IMR-90 (cell line): ENCODE results near the gene OR2A2. TPM values are rescaled to one million over a fixed set of nuclear protein-coding genes. Genes with fewer than 3 reads are reported as not detected.

Experiments used
- ATAC-seq: fragments of 200-7000 bp; cut with Tn5 transposase; 2 replicates; pipeline ENCODE4 v1.9.1; 2020; ENCODE audit warnings: low read depth, mild to moderate bottlenecking, moderate library complexity
- BruUV-seq: library from RNA; stranded (reverse); fragments of 400-500 nt; replicated peaks from 2 replicates; lab custom pipeline; 2021; lab: Mats Ljungman, UMichigan
- CTCF ChIA-PET: fragments of 300-600 bp; formaldehyde crosslinking; extraction: SDS; loops from one replicate; lab custom pipeline; 2021; ENCODE audit warnings: antibody characterized with exemption; lab: Yijun Ruan, JAX
- POLR2A ChIA-PET: fragments of 300-600 bp; sonication (Branson Sonifier 250); formaldehyde crosslinking; loops from one replicate; lab custom pipeline; 2022; ENCODE audit warnings: antibody characterized with exemption; ENCODE audit not compliant: unreplicated experiment; lab: Charles Lee
- DNase-seq: peaks from one replicate; pipeline ENCODE4 v3.0.0; 2013
- H2AFZ ChIP-seq: replicated peaks from 2 replicates; pipeline ENCODE3; 2013; ENCODE audit warnings: low read length, mild to moderate bottlenecking; ENCODE audit not compliant: poor library complexity
- H2AK5ac ChIP-seq: 2 replicates; pipeline ENCODE4 v1.6.1; 2013; ENCODE audit warnings: low read depth, low read length, inconsistent platforms
- H2AK9ac ChIP-seq: replicated peaks from 2 replicates; pipeline ENCODE3; 2013; ENCODE audit warnings: mild to moderate bottlenecking, low read depth, low read length, moderate library complexity; ENCODE audit not compliant: poor library complexity
- H2BK120ac ChIP-seq: 2 replicates; pipeline ENCODE4 v1.6.1; 2013; ENCODE audit warnings: low read depth, low read length, inconsistent platforms
- H2BK15ac ChIP-seq: 3 replicates; pipeline ENCODE4 v1.6.1; 2013; ENCODE audit warnings: low read depth, low read length, inconsistent platforms
- H2BK20ac ChIP-seq: 2 replicates; pipeline ENCODE4 v1.6.1; 2013; ENCODE audit warnings: low read depth, mild to moderate bottlenecking, inconsistent platforms, low read length, moderate library complexity
- H2BK5ac ChIP-seq: 2 replicates; pipeline ENCODE4 v1.6.1; 2013; ENCODE audit warnings: mild to moderate bottlenecking, low read depth, low read length, inconsistent platforms; ENCODE audit not compliant: poor library complexity, severe bottlenecking
- H3K14ac ChIP-seq: replicated peaks from 2 replicates; pipeline ENCODE4 v1.6.1; 2013; ENCODE audit warnings: low read depth, low read length, inconsistent platforms
- H3K18ac ChIP-seq: 2 replicates; pipeline ENCODE4 v1.6.1; 2013; ENCODE audit warnings: low read depth, low read length, control low read depth
- H3K23ac ChIP-seq: 2 replicates; pipeline ENCODE4 v1.6.1; 2013; ENCODE audit warnings: low read depth, low read length, inconsistent platforms
- H3K27ac ChIP-seq: 2 replicates; pipeline ENCODE4 v1.5.1; 2013; ENCODE audit warnings: mild to moderate bottlenecking, control low read depth, low read length; ENCODE audit not compliant: insufficient read depth
- H3K27me3 ChIP-seq: 2 replicates; pipeline ENCODE4 v1.6.1; 2013; ENCODE audit warnings: low read length; ENCODE audit not compliant: control insufficient read depth, insufficient read depth
- H3K36me3 ChIP-seq: 2 replicates; pipeline ENCODE4 v1.6.1; 2013; ENCODE audit warnings: low read length, mixed read lengths; ENCODE audit not compliant: control insufficient read depth, insufficient read depth
- H3K4ac ChIP-seq: 2 replicates; pipeline ENCODE4 v1.6.1; 2013; ENCODE audit warnings: low read depth, low read length, inconsistent platforms
- H3K4me1 ChIP-seq: 2 replicates; pipeline ENCODE4 v1.6.1; 2013; ENCODE audit warnings: low read length, mixed read lengths; ENCODE audit not compliant: control insufficient read depth, insufficient read depth
- H3K4me2 ChIP-seq: 2 replicates; pipeline ENCODE4 v1.6.1; 2013; ENCODE audit warnings: low read depth, mild to moderate bottlenecking, control low read depth, low read length, moderate library complexity
- H3K4me3 ChIP-seq: 2 replicates; pipeline ENCODE4 v1.5.1; 2013; ENCODE audit warnings: low read depth, mild to moderate bottlenecking, control low read depth, low read length, moderate library complexity; ENCODE audit not compliant: insufficient read depth
- H3K56ac ChIP-seq: 2 replicates; pipeline ENCODE4 v1.6.1; 2013; ENCODE audit warnings: low read length, inconsistent platforms; ENCODE audit not compliant: insufficient read depth; ENCODE audit errors: extremely low read depth
- H3K79me1 ChIP-seq, 2 experiments: 2 replicates each; pipeline ENCODE4 v1.6.1; 2013; ENCODE audit warnings: low read length in 2 of 2, inconsistent platforms in 1 of 2, low read depth in 1 of 2
- H3K9ac ChIP-seq: 2 replicates; pipeline ENCODE4 v1.6.1; 2013; ENCODE audit warnings: low read depth, low read length, control low read depth
- H3K9me1 ChIP-seq: 2 replicates; pipeline ENCODE4 v1.6.1; 2013; ENCODE audit warnings: low read length, inconsistent platforms; ENCODE audit not compliant: insufficient read depth
- H3K9me3 ChIP-seq: 2 replicates; pipeline ENCODE4 v1.6.1; 2013; ENCODE audit warnings: low read length; ENCODE audit not compliant: control insufficient read depth, insufficient read depth
- H4K20me1 ChIP-seq: 2 replicates; pipeline ENCODE4 v1.6.1; 2013; ENCODE audit warnings: low read length, inconsistent platforms; ENCODE audit not compliant: insufficient read depth
- H4K5ac ChIP-seq: 2 replicates; pipeline ENCODE4 v1.6.1; 2013; ENCODE audit warnings: mild to moderate bottlenecking, low read depth, low read length, control low read depth
- H4K8ac ChIP-seq, 2 experiments: 2 replicates each; pipeline ENCODE4 v1.6.1; 2013; ENCODE audit warnings: low read depth in 2 of 2, low read length in 2 of 2, control low read depth in 1 of 2, inconsistent platforms in 1 of 2
- H4K91ac ChIP-seq: 2 replicates; pipeline ENCODE4 v1.6.1; 2013; ENCODE audit warnings: low read depth, low read length, inconsistent platforms; ENCODE audit not compliant: insufficient read depth
- CEBPB ChIP-seq: IDR thresholded peaks from 2 replicates; pipeline ENCODE4 v1.6.1; 2012; ENCODE audit warnings: low read depth, low read length, improper control_type of control experiment
- MAFK ChIP-seq: IDR thresholded peaks from 2 replicates; pipeline ENCODE4 v1.6.1; 2012; ENCODE audit warnings: low read depth, low read length, improper control_type of control experiment
- MXI1 ChIP-seq: IDR thresholded peaks from 2 replicates; pipeline ENCODE4 v1.6.1; 2012; ENCODE audit warnings: low read depth, mild to moderate bottlenecking, low read length, moderate library complexity, borderline replicate concordance
- RAD21 ChIP-seq: IDR thresholded peaks from 2 replicates; pipeline ENCODE4 v1.6.1; 2012; ENCODE audit warnings: low read length, improper control_type of control experiment
- RCOR1 ChIP-seq: IDR thresholded peaks from 2 replicates; pipeline ENCODE4 v1.6.1; 2012; ENCODE audit warnings: mild to moderate bottlenecking, low read length, improper control_type of control experiment; ENCODE audit not compliant: insufficient replicate concordance
- RFX5 ChIP-seq: IDR thresholded peaks from 2 replicates; pipeline ENCODE4 v1.8.0; 2012; ENCODE audit warnings: low read depth, mild to moderate bottlenecking, low read length, moderate library complexity
- SMC3 ChIP-seq: fragments of 150-350 bp; IDR thresholded peaks from 2 replicates; pipeline ENCODE4 v1.6.1; 2016; ENCODE audit warnings: low read depth, mild to moderate bottlenecking, antibody characterized with exemption, low read length, moderate library complexity
- WGBS, 2 experiments: methylation state at CpG; one replicate each; pipeline versions ENCODE4 v1.1.5 to v1.1.7; 2013; ENCODE audit warnings: missing lambda C conversion rate in 2 of 2; ENCODE audit not compliant: insufficient read length in 1 of 2; ENCODE audit errors: extremely low coverage in 2 of 2; 5-methylcytosine and 5-hydroxymethylcytosine counted together
- dilution Hi-C: fragments of 300-500 bp; cut with HindIII; formaldehyde crosslinking; loops from one replicate; pipeline ENCODE4 v1.14.3; 2018; ENCODE audit warnings: low sequenced_read_pairs; ENCODE audit not compliant: unreplicated experiment
- in situ Hi-C: fragments of 300-500 bp; cut with MboI; formaldehyde crosslinking; loops from 3 replicates; pipeline ENCODE4 v1.14.3; 2019; ENCODE audit warnings: low sequenced_read_pairs, inconsistent platforms, mixed read lengths
- intact Hi-C: fragments of 100-400 bp; cut with micrococcal nuclease; formaldehyde crosslinking; loops from 2 replicates; pipeline ENCODE4 v1.10.0; 2022
- polyA plus RNA-seq, 3 experiments: library from polyadenylated mRNA; depleted of rRNA; stranded (reverse); fragments of >200 nt; gene quantifications; 2 replicates each; pipeline ENCODE4 v1.2.3, GENCODE V29; 2012; ENCODE audit warnings: low replicate concordance in 1 of 3
- total RNA-seq: library from RNA; depleted of rRNA; stranded (reverse); fragments of >200 nt; gene quantifications from 2 replicates; pipeline ENCODE4 v1.2.3, GENCODE V29; 2012

Gene OR2A2
- total and polyA plus RNA-seq, 2 of the 4 experiments (the other 2 are of a cell fraction), result not detected

GRCh38 chr7:144130730-144131129 is 21.3 kb downstream of the OR2A2 start:
- no peak overlapping the region for H4K91ac ChIP-seq
- H4K8ac ChIP-seq, result no peak overlapping the region
- no peak overlapping the region for H2BK15ac ChIP-seq
- H3K4me2 ChIP-seq, result no peak overlapping the region
- no peaks in the 10 kb centered on the region for H3K79me1 ChIP-seq
- H3K36me3 ChIP-seq, result no peaks in the 10 kb centered on the region
- H3K56ac ChIP-seq, result no peak overlapping the region
- H3K27me3 ChIP-seq, result no peaks in the 10 kb centered on the region
- H3K14ac ChIP-seq, result no peak overlapping the region
- H2BK120ac ChIP-seq, result no peak overlapping the region
- no peak overlapping the region for H3K4me3 ChIP-seq
- no peaks in the 10 kb centered on the region for H3K9me1 ChIP-seq
- H4K5ac ChIP-seq, result no peak overlapping the region
- no peaks in the 10 kb centered on the region for H3K4me1 ChIP-seq
- H3K27ac ChIP-seq, result no peak overlapping the region
- no peak overlapping the region for H3K23ac ChIP-seq
- BruUV-seq, result no TSS peak
- H4K20me1 ChIP-seq, result no peaks in the 10 kb centered on the region
- intact Hi-C loops (no loop called here), dilution Hi-C loops (no loop called here), in situ Hi-C loops (no loop called here)
- ChIA-PET POLR2A (no interaction called here), CTCF (no interaction called here)
- no peak overlapping the region for H2AK5ac ChIP-seq
- H3K9me3 ChIP-seq, result no peaks in the 10 kb centered on the region
- no peak overlapping the region for H2BK20ac ChIP-seq
- no peak overlapping the region for H2AFZ ChIP-seq
- TF ChIP-seq MXI1 (no peak), RAD21 (no peak), RCOR1 (no peak), CEBPB (no peak), RFX5 (no peak), SMC3 (no peak), MAFK (no peak)
- WGBS, 2 experiments, result no CpG with 5 or more reads among the region's 2 CpGs
- no peak for DNase-seq
- H2BK5ac ChIP-seq, result no peak overlapping the region
- no peak overlapping the region for H2AK9ac ChIP-seq
- ATAC-seq, result no peak
- H3K18ac ChIP-seq, result no peak overlapping the region
- no peak overlapping the region for H3K9ac ChIP-seq
- H3K4ac ChIP-seq, result no peak overlapping the region
